ENCODE measurements around the gene VEPH1. TPM values are rescaled to one million over a fixed set of nuclear protein-coding genes. Genes with fewer than 3 reads are reported as not detected.

VEPH1 gene
- total RNA-seq, 1 experiment from 2014 or later = 7.7 TPM

DNA sequence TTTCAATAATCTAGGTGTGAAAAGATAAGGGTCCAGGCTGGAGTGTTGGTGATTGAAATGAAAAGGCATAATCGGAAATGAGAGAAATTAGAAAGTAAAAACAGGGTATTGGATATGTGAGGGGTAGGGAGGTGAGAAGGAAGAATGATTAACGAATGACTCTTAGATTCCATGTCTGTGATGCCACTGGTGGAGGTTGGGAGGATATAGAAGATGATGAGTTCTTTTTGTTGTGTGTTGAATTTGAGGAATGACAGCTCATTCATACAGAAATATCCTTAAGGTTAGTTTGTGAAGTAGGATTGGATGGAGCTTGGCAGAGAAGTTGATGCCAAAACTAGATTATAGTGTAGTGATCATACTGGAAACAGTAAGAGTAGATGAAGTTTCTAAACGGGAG lies 271.1 kb downstream of the VEPH1 start:
- Histone ChIP-seq H3K18ac (ENCODE audit: insufficient read length, low read depth, low read length) (no peak overlapping the region), H3T11ph (ENCODE audit: low read length) (no peak overlapping the region), H3K27ac (ENCODE audit: insufficient read length, low read depth, low read length) (no peak overlapping the region), H3K4ac (ENCODE audit: low read depth, low read length) (no peak overlapping the region), H2AFZ (ENCODE audit: low read length) (no peak overlapping the region), H2BK5ac (ENCODE audit: insufficient read length, low read length) (no peak overlapping the region), H3K9me3 (ENCODE audit: control insufficient read depth, low read depth, low read length) (no peaks in the 10 kb centered on the region), H3K27me3 (ENCODE audit: insufficient read depth, low read length) (no peaks in the 10 kb centered on the region), H4K8ac (replicated peaks; ENCODE audit: insufficient read length, low read depth, low read length) (no peak overlapping the region), H3K4me2 (ENCODE audit: insufficient read depth, insufficient read length, low read length) (no peak overlapping the region), H3K23ac (ENCODE audit: insufficient read length, low read depth, low read length) (no peak overlapping the region), H4K91ac (ENCODE audit: insufficient read length, low read depth, low read length) (no peak overlapping the region), H3K9ac (ENCODE audit: extremely low read depth, insufficient read length, low read length) (no peak overlapping the region), H2BK20ac (ENCODE audit: low read depth, low read length, poor library complexity, severe bottlenecking) (no peak overlapping the region), H3K4me1 (ENCODE audit: insufficient read depth, low read length) (no peaks in the 10 kb centered on the region), H2AK5ac (ENCODE audit: insufficient read length, low read length) (no peak overlapping the region), H3K79me2 (ENCODE audit: insufficient read depth, low read length) (no peaks in the 10 kb centered on the region), H2BK12ac (ENCODE audit: insufficient read length, low read depth, low read length) (no peak overlapping the region), H3K23me2 (ENCODE audit: insufficient read length, low read depth, low read length, poor library complexity, severe bottlenecking) (no peaks in the 10 kb centered on the region), H4K20me1 (ENCODE audit: control insufficient read depth, insufficient read depth, insufficient read length) (no peaks in the 10 kb centered on the region), H3K56ac (ENCODE audit: insufficient read length, low read depth, low read length) (no peak overlapping the region), H2BK15ac (ENCODE audit: low read depth, low read length) (no peak overlapping the region), H3K14ac (ENCODE audit: insufficient read depth, low read length) (no peak overlapping the region), H4K5ac (ENCODE audit: insufficient read length, low read depth, low read length) (no peak overlapping the region), H2BK120ac (ENCODE audit: low read depth, low read length, poor library complexity, severe bottlenecking) (no peak overlapping the region), H3K79me1 (ENCODE audit: insufficient read depth, low read depth, low read length, poor library complexity, severe bottlenecking) (no peaks in the 10 kb centered on the region)
- Mint-ChIP-seq H3K36me3 (ENCODE audit: insufficient read depth in 1 of 3, low read depth in 3 of 3) (no peaks in the 10 kb centered on the region), H3K4me1 (no peaks in the 10 kb centered on the region), H3K27me3 (ENCODE audit: low read depth) (no peaks in the 10 kb centered on the region), H3K4me3 (no peak overlapping the region), H3K9me3 (no peaks in the 10 kb centered on the region), H3K27ac (no peak overlapping the region; a peak in 1 of 7 replicates)
- no peak for DNase-seq
- WGBS (ENCODE audit: extremely low coverage, insufficient read length, low lambda C conversion rate) = 100% methylated on average over 2 of the region's 3 CpGs
- TF ChIP-seq, protein P1, sequence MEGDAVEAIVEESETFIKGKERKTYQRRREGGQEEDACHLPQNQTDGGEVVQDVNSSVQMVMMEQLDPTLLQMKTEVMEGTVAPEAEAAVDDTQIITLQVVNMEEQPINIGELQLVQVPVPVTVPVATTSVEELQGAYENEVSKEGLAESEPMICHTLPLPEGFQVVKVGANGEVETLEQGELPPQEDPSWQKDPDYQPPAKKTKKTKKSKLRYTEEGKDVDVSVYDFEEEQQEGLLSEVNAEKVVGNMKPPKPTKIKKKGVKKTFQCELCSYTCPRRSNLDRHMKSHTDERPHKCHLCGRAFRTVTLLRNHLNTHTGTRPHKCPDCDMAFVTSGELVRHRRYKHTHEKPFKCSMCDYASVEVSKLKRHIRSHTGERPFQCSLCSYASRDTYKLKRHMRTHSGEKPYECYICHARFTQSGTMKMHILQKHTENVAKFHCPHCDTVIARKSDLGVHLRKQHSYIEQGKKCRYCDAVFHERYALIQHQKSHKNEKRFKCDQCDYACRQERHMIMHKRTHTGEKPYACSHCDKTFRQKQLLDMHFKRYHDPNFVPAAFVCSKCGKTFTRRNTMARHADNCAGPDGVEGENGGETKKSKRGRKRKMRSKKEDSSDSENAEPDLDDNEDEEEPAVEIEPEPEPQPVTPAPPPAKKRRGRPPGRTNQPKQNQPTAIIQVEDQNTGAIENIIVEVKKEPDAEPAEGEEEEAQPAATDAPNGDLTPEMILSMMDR (conservative IDR thresholded peaks at IDR 0.05) = no peak
